MM.1S (cell line): ENCODE measurements around the gene ARR3.
"Not testable (repeated sequence)": the region's sequence is repeated elsewhere in the genome, so short reads cannot be mapped to it uniquely, and the experiment has no call there.

Experiments
- CTCF ChIP-seq: fragments of 300-600 bp; sonication (generic); IDR thresholded peaks from 2 replicates; pipeline ENCODE4 v1.5.1; 2016; ENCODE audit warnings: antibody characterized with exemption, low read length, mixed read lengths
- EZH2 ChIP-seq: fragments of 300-600 bp; sonication (generic); optimal IDR thresholded peaks from 2 replicates; pipeline ENCODE3; 2017; ENCODE audit warnings: low read depth, mild to moderate bottlenecking, antibody characterized with exemption, low read length, mixed read lengths

GRCh38 chrX:70323628-70324027 is 55.5 kb downstream of the ARR3 start:
- TF ChIP-seq CTCF, EZH2: not testable (repeated sequence)
